ENCODE measurements around the gene SH3TC1.

SH3TC1 gene

DNA sequence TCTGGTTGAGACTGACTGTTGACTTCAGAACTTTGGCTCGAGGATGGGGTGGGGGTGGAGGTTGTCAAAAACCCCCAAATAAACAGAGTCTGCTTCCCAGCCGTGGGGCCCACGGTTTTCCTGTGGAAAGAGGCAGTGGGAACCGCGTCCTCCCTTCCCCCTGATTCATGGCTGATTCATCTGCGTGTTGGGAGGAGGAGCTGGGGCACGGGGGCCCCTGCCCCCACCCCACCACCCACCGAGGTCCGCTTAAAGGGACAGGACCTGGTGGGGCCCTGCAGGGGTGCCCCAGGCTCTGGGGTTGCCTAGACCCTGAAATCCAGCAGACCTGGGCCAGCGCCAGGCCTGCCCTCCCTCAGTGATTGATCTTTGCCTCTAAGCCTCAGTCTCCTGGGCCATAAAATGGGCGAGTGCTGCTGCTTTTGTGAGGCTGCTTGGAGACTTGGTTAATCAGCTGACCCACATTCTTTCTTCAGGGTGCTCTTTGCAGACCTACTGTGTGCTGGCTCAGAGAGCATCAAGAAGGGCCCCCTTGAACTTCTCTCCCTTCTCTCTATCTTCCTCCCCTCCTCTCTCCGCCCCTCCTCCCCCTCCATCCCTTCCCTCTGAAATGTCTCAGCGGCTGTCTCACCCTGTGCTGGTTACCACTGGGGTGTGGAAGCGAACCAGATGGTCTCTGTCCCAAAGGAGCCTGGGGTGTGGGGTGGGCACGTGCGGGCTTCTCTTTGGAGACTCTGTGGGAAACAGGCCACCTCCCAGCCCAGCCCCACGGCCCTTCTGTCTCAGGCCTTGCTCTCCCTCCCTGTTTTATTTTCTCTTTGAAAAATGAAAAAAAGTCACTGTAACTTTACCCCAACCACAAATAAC lies 79.6 kb downstream of the SH3TC1 start:
- DNase-seq (ENCODE audit: low spot score): peak; percentile 96

DNA sequence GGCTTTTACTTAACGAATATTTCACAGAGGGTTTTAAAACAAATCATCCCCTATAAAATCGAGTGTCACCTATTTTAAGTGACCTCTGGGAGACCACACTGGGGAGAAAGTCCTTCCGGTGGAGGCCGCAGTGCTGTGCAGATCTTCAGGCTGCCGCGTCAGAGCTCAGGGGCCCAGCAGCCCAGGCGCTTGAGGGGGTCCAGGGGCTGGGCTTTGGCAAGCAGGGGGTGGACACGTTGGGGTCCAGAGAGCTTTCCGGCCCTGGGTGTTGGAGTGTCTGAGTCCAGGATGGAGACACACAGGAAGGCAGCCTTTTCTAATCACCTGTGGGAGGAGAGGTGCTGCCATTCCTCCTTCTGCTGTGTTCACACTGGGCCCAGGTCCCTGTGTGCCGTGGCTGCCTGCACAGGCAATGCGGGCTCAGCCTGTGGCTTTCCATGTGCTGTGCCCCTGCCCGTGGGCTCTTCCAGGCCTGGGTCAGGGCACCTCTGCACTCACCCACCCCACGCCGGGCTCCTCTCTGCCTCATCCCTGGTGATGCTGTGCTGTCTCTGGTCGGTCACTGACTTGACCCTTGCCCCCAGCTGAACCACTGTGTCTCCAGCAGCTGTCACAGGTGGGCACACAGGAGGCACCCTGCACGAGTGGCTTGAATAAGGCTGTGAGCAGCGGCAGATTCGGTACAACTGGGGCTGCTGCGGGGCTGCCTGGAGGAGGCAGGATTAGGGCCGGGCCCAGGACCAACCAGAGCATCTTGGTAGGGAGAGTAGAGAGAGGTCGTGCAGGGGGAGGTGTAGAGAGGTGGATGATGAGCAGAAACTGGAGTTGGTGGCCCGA lies 80.4 kb downstream of the SH3TC1 start:
- DNase-seq (ENCODE audit: low spot score): no peak

- DNase-seq (ENCODE audit: low spot score): no peak
Observed at GRCh38 chr4:8280158-8280875, 81.2 kb downstream of the SH3TC1 start.

- no peak for DNase-seq (ENCODE audit: low spot score)
Observed at GRCh38 chr4:8280876-8281440, 81.9 kb downstream of the SH3TC1 start.

DNA sequence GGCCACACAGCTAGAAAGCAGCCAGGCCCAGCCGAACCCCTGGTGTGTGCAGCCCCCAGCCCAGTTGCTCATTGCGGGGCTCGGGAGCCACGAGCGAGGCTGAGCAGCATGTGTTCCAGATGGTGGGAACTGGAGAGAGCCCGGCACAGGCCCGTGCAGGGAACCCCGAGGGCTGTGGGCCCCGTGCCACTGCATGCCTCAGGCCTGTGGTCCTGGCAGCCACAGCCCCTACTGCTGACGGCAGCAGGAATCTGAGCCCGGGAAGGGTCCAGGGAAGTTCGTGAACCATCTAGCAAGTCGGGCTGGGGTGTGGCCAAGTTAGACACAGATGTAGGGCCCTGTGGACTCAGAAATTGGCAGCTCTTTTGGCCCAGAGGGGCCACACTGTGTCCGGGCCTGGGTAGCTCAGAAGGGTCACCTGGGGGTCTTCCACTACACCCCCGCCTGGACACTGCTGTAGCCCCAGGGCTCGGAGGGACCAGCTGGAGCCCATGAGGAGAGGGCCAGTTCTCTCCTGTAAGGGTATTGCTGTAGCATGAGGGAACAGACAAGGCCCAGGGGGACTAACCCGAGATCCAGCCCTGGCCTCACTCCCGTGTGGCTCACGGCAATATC lies 82.5 kb downstream of the SH3TC1 start:
- DNase-seq (ENCODE audit: low spot score): no peak

DNA sequence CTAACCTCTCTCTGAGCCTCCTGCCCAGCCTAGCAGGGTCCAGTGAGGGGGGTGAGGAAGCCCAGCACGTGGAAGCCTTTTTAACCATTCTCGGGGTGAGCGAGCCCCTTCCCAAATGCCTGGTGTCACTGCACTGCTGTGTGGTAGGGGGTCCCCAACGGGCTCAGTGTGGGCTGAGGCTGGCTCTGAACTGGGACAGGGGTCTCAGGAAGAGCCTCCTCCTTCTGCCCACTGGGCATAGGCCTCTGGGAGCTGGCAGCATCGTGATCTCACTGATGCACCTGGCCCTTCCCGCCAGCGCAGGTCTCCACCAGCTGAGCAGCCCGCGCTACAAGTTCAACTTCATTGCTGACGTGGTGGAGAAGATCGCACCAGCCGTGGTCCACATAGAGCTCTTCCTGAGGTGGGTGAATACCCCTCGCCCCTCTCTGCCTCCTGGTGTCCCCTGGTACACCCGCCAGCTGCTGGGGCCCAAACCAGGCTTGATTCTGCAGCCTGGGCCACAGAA lies 83.1 kb downstream of the SH3TC1 start:
- DNase-seq (ENCODE audit: low spot score): no peak

- no peak for DNase-seq (ENCODE audit: low spot score)
Observed at GRCh38 chr4:8282742-8283141, 83.7 kb downstream of the SH3TC1 start.

- no peak for DNase-seq (ENCODE audit: low spot score)
Observed at GRCh38 chr4:8283161-8283560, 84.1 kb downstream of the SH3TC1 start.

GRCh38 chr4:8283631-8284121 lies 84.6 kb downstream of the SH3TC1 start:
- DNase-seq (ENCODE audit: low spot score): no peak

- no peak for DNase-seq (ENCODE audit: low spot score)
Observed at GRCh38 chr4:8284391-8284790, 85.3 kb downstream of the SH3TC1 start.

GRCh38 chr4:8285143-8285975 lies 86.3 kb downstream of the SH3TC1 start:
- DNase-seq (ENCODE audit: low spot score): no peak

GRCh38 chr4:8285976-8286718 lies 87.1 kb downstream of the SH3TC1 start:
- DNase-seq (ENCODE audit: low spot score): no peak

- no peak for DNase-seq (ENCODE audit: low spot score)
Observed at GRCh38 chr4:8286719-8287342, 87.7 kb downstream of the SH3TC1 start.

GRCh38 chr4:8287343-8288280 lies 88.5 kb downstream of the SH3TC1 start:
- DNase-seq (ENCODE audit: low spot score): no peak

- DNase-seq (ENCODE audit: low spot score): no peak
Observed at GRCh38 chr4:8289151-8289750, 90.2 kb downstream of the SH3TC1 start.

DNA sequence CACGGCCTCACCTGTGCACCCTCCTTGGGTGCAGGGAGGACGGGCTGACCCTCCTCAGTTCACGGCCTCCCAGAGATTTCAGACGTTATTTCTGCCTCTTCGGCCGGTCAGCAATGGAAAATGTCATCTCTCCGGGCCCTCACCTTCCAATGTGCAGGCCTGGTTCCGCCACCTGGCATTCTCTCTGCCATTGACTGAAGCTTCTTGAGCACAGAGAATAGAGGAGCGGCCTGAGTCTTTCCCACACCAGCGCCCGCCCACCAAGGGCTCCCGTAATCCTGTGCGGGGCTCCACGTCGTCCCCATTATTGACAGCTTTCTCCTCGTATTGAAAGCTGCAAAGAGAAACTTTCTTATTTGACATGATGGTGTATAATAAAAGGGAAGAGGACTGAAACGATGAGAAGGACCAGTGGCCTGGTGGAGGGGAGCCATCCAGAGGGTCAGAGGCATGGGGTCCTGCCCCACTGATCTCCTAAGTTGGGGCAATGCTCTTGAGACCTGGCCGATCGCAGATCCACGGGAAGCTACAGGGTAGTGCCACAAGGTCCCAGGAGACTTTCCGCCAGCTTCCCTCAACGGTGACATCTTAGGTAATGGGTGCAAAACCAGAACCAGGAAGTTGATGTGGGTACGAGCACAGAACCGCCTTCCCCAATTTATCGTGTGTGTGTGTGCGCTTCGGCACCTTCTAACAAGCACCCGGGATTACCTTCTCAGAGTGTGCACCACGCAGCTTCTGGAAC lies 91.0 kb downstream of the SH3TC1 start:
- no peak for DNase-seq (ENCODE audit: low spot score)

DNA sequence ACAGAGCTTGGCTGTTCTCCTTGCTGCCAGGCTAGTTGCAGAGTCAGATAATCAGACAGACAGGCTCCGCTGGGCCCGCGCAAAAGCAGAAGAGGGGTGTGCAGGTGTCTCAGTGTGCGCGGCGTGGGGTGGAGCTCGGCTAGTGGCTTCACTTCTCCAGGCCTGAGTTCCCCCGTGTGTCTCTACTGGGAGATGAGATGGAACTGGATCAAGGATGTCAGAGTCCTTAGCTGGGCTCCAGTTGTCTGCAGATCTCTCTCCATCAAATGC lies 91.5 kb downstream of the SH3TC1 start:
- DNase-seq (ENCODE audit: low spot score): no peak
